Activated T-cell treated with anti-CD3 and anti-CD28 coated beads for 48 hours (primary cell): ENCODE data around the gene GPR82.
"Not testable (repeated sequence)": the region's sequence is repeated elsewhere in the genome, so short reads cannot be mapped to it uniquely, and the experiment has no call there.

Experiments used
- DNase-seq: peaks from one replicate; pipeline ENCODE4 v3.0.0-alpha.2; 2020; ENCODE audit warnings: low read depth

The GPR82 gene

GRCh38 chrX:41719610-41720009, 4.4 kb upstream of the GPR82 start:
- not testable (repeated sequence) for DNase-seq

DNA sequence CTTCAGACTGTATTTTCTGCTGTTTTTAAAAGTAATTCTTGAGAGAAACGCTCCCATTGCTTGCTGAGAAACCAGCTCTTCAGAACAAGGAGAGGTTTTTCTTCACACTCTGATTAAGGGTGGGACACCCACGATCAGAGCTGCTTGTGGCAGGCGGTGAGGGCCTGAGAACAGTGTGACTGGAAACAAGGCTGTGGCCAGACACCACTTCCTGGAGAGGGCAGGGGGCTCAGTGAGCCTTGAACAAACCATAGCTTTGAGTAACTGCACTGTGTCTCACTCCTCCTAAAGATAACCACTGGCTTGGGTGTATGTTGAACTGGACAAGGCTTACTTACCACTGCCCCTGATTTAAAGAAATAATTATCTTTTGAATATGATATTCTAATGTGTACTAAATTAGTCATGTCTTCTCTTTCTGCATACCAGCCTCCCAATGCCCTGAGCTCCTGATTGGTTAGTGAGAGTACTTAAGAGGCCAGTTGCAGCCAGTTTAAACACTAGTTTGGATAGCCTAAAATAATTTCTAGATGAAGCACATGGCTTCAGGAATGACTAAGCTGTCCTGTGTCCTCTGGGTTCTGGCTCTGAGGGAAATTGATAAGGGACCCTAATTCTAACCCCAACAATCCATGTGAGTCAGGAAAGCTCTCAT, 3.7 kb upstream of the GPR82 start:
- peak; percentile 28 for DNase-seq

- no peak for DNase-seq
Observed at GRCh38 chrX:41721590-41721989, 2.4 kb upstream of the GPR82 start.

DNA sequence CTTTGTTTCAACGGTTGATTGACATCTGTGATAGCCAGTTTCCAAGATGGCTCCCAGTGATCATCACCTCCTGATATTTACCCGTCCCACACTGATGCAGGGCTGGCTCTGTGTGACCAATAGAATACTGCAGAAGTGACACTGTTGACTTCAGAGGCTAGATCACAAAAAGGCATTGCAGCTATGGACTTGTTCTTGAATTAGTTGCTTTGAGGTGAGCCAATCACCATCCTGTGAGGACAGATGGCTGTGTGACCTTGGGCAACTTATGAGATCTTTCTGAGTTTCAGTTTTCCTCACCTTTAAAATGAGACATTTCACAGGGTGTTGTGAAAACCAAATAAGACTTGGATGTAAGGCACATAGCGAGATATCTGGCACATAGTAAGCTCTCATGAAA, 1.8 kb upstream of the GPR82 start:
- no peak for DNase-seq

DNA sequence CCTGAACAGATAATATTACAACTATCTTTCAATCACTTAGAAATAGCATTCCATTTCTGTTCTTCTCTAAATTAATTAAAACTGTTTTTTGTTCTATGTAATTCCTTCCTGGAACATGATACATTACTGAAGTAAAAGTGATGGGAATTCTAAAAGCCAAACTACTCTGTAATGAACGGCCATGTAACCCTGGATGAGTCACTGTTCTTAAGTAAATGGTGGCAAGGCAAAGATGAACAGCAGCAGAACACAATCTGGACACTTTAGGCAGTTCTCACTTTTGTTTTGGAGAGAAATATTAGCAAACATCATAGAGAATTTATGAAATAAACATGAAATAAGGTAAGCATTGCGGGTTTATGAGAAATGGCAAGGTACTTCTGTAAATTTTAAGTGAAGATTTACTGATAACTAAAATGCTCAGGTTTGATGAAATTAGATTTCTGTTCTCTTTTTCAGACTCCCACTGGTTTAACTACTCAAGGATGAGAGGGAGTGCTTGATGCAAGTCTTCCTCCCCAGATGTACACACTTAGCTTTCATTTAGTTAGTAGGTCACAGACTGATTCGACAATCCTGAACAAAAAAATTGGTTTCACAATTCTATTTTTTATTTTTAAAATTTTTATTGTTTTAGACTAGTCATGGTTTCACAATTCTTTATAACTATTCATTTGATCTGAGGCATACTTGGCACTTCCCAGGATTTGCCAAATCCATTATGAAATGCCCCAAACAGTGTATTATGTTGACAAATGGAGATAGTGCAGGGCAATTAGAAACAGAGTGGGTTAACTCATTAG, 964 bp upstream of the GPR82 start:
- no peak for DNase-seq

DNA sequence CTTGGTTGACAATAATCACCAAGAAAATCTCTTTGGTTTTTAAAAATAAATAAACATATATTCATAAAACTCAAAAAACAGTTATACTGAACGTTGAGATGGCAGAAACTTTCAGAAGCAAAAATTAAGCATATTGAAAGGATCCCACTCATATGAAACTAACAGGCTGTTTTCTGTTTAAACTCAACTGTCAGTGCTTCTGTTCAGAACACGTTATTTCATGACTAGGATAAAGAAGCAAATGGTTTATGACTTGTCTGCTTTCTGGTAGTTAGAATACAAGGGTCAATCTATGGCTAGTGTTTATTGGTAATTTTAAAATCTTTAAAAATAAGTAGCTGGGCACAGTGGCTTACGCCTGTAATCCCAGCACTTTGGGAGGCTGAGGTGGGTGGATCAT, 4.1 kb downstream of the GPR82 start:
- DNase-seq: no peak

GRCh38 chrX:41730081-41730480, 6.1 kb downstream of the GPR82 start:
- DNase-seq: no peak

DNA sequence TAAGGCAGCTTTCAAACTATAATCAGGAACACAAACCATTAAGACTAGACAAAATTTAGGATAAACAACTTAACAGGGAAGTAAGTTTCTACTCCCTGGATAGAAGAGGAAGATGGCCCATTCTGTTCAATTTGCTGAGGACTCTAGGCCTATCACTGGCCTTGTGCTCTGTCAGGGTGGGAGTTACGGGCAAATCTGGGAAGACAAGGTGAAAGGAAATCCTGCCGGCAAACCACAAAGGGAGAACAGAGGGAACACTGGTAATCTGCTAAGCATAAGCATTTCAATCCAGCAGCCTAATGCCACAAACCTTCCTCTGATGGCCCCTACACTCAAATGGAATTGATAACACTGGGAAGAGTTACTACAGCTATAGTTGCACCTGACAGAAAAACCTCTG, 8.3 kb downstream of the GPR82 start:
- no peak for DNase-seq

GRCh38 chrX:41733939-41734338, 10.0 kb downstream of the GPR82 start:
- no peak for DNase-seq

GRCh38 chrX:41734530-41734929, 10.5 kb downstream of the GPR82 start:
- no peak for DNase-seq

DNA sequence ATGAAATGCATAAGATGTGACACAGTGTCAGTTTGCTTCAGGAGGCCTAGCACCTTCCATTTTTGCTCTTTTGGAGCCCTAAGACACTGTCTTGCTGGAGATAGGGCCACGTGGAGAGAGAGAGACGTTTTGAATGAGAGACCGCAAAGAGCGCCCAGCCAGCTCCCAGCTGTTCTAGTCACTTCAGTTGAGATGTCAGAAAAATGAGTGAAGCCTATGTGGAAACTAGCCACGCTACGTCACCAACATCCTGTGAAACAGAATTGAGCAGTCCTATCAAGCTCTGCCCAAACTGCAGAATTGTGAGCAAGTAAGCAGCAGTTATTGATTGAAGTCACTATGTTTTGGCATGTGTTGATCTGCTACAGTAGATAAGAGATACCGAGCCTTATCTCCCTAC, 13.1 kb downstream of the GPR82 start:
- DNase-seq: no peak

GRCh38 chrX:41739871-41740270, 15.9 kb downstream of the GPR82 start:
- no peak for DNase-seq

DNA sequence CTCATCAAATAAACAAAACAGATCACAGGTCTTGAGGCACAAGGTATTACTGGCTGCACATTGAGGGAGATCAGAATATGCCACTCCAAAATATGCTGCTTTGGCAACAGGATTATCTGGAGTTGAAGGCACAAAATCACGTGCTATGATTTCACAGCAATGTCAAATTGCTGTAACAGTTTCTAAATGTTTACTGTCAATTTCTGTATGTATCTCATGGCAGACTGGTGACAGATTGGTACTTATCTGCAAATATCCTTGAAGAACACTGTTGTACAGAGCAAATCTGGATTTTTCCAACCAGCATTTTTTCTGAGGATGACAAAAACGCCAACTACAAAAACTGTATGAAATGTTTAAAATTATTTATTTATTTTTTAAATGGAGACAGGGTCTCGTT, 26.7 kb downstream of the GPR82 start:
- no peak for DNase-seq

GRCh38 chrX:41758401-41758800, 34.4 kb downstream of the GPR82 start:
- DNase-seq: no peak

DNA sequence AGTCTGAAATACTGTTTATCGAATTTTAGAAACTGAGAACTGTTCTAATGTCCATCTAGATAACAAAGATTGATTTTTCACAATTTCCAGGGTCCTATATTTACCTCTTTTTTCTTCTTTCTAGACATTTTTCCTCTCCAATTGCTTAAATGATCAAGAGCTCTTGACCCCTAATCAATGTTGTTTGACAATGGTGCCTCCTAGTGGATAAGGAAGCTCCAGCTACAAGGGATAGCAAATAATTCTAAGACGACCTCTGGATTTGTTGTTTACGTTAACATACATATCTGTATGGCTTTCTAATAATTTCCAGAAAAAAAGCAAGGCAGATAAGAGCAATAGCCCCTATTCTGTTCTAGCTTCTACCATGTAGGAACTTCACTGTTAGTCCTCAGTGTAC, 35.8 kb downstream of the GPR82 start:
- no peak for DNase-seq

- no peak for DNase-seq
Observed at GRCh38 chrX:41761169-41761568, 37.2 kb downstream of the GPR82 start.

DNA sequence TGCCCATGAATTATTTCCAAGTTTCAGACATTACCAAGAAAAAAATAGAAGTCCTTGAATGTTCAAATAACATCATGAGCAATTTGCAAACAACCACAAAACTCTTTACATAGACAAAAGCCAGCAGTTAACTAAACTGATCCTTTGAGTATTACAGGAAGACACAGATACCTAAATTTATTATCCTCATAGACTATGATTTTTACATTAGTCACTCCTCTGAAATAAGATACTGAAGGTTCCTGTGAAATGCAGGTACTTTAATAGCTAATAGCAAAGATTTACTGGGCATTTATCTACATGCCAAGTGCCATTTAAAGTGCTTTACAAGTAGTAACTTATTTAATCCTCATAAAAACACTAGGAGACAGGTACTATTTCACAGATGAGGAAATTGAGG, 37.7 kb downstream of the GPR82 start:
- no peak for DNase-seq

GRCh38 chrX:41779030-41779564, 55.1 kb downstream of the GPR82 start:
- DNase-seq: no peak
